GM19239 (cell line): ENCODE measurements around the gene ENGASE.
"Not testable (repeated sequence)": the region's sequence is repeated elsewhere in the genome, so short reads cannot be mapped to it uniquely, and the experiment has no call there.

Experiments
- DNase-seq: peaks from one replicate; pipeline ENCODE4 v3.0.0; 2011; ENCODE audit warnings: low spot score; ENCODE audit not compliant: insufficient read length
- FAIRE-seq: peaks from 2 replicates; lab custom pipeline; 2011; peaks lifted over from hg19 to GRCh38; lab: Jason Lieb, UNC

ENGASE gene

GRCh38 chr17:79074649-79075445 is at the start of gene ENGASE:
Gene ENGASE, plus strand, starts transcription at chr17:79074824. Its CDS starts 121 bp downstream, at chr17:79074945.
- peak; percentile 99 for DNase-seq
- FAIRE-seq: peak; percentile 68

GRCh38 chr17:79024901-79025737 is 49.5 kb upstream of the ENGASE start:
- FAIRE-seq (no peak), DNase-seq (no peak)

GRCh38 chr17:79026376-79027273 is 48.0 kb upstream of the ENGASE start:
- no peak for DNase-seq
- no peak for FAIRE-seq

- FAIRE-seq (no peak), DNase-seq (no peak)
Measured at GRCh38 chr17:79027274-79027924, 47.2 kb upstream of the ENGASE start.

- FAIRE-seq (no peak), DNase-seq (no peak)
Measured at GRCh38 chr17:79027925-79028491, 46.6 kb upstream of the ENGASE start.

- FAIRE-seq (no peak), DNase-seq (no peak)
Measured at GRCh38 chr17:79028496-79029326, 45.9 kb upstream of the ENGASE start.

- FAIRE-seq (no peak), DNase-seq (no peak)
Measured at GRCh38 chr17:79029327-79030009, 45.2 kb upstream of the ENGASE start.

- not testable (repeated sequence) for DNase-seq, FAIRE-seq
Measured at GRCh38 chr17:79030636-79031035, 44.0 kb upstream of the ENGASE start.

- FAIRE-seq: no peak
- DNase-seq: no peak
Measured at GRCh38 chr17:79031996-79032875, 42.4 kb upstream of the ENGASE start.

- DNase-seq: no peak
- no peak for FAIRE-seq
Measured at GRCh38 chr17:79033046-79033616, 41.5 kb upstream of the ENGASE start.

GRCh38 chr17:79033741-79034501 is 40.7 kb upstream of the ENGASE start:
- FAIRE-seq (no peak), DNase-seq (no peak)

- FAIRE-seq (no peak), DNase-seq (no peak)
Measured at GRCh38 chr17:79034931-79035485, 39.6 kb upstream of the ENGASE start.

- no peak for FAIRE-seq
- no peak for DNase-seq
Measured at GRCh38 chr17:79035686-79036085, 38.9 kb upstream of the ENGASE start.

GRCh38 chr17:79036181-79036580 is 38.4 kb upstream of the ENGASE start:
- FAIRE-seq (no peak), DNase-seq (no peak)

GRCh38 chr17:79036596-79036995 is 38.0 kb upstream of the ENGASE start:
- no peak for FAIRE-seq
- DNase-seq: no peak
